ENCODE data around the gene FGF1. TPM values are rescaled to one million over a fixed set of nuclear protein-coding genes. Genes with fewer than 3 reads are reported as not detected.

The FGF1 gene
- total RNA-seq, 2 experiments from 2014 or later, result not detected

DNA sequence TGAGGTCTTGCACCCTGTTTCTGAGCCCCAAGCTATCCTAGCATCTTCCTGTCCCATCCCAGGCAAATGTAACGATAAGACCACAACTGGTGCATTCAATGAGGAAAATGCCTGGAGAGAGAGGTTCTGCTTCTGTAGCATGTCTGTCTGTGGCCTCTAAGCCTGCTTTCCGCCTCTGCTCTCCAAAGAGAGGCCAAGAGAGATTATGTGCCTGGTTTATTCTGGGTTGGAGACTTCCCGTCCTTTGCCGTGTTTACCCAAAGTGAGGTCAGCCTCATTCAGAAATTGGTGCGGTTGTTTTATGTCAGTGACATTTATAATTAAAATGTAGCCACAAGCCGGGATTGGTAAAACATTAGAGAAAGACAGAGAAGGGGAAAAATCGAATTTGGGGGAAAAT is 77.8 kb downstream of the FGF1 start:
- no peak for DNase-seq
- Mint-ChIP-seq H3K27me3 (peaks cover 24% of the 10 kb centered on the region), H3K27ac (no peak overlapping the region), H3K9me3 (no peaks in the 10 kb centered on the region), H3K4me1 (no peaks in the 10 kb centered on the region), H3K36me3 (ENCODE audit: low read depth) (no peaks in the 10 kb centered on the region), H3K4me3 (no peak overlapping the region)
- ChIA-PET POLR2A (no interaction called here), CTCF (no interaction called here)

DNA sequence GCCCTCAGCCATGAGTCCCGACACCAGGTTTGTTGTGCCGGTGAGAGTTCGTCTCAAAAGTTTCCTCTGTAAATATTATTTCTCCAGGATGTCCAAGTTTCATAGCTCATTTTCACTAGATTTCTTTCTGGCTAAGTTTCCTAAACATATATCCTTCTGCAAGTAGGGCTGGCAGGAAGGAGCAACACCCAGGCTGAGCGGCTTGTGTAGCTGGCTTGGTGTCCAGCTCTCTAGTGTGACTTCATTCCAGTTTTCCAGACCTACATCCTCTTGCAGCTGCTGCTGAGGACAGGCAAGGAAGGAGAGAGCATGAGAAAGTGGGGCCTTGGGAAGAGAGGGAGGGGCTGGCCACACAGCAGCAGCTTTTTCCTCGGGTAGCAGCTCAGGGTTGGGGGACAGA is 80.3 kb downstream of the FGF1 start:
- no peak for DNase-seq
- H3K4me3 Mint-ChIP-seq, result no peak overlapping the region
- H3K4me1 Mint-ChIP-seq, result no peaks in the 10 kb centered on the region
- no peak overlapping the region for H3K27ac Mint-ChIP-seq
- ChIA-PET POLR2A (no interaction called here), CTCF (interaction anchor here (0.6 to 1.6 kb wide), 2 partner anchors 50 to 54 kb away, joined by 3 to 5 read pairs; no protein-coding TSS in a partner anchor)
- no peaks in the 10 kb centered on the region for H3K9me3 Mint-ChIP-seq
- no peaks in the 10 kb centered on the region for H3K36me3 Mint-ChIP-seq (ENCODE audit: low read depth)
- H3K27me3 Mint-ChIP-seq, result peaks cover 12% of the 10 kb centered on the region

DNA sequence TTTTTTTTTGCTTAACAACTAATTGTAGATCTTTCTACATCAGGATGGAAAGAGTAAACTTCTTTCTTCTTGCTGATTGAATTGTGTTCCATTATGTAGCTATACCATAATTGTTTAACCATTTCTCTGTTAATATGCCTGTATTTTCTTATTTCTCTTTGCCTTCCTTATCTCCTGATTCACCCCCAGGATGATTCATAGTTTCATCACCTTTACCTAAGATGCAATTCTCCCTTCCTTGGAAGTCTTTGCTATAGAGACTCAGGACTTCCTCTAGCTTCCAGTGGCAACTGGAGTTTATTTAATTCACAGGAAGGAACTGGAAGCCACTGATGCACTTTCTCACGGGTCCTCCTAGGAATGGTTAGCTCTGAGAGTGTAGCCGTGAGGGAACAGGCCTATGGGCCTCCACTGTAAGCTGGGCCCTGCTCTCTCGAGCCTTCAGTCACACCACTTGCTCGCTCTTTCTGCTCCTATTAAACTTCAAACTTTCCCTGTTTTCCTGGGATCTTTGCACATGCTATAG is 83.1 kb downstream of the FGF1 start:
- ChIA-PET POLR2A (no interaction called here), CTCF (interaction anchor here (0.6 to 1.1 kb wide), 2 partner anchors 23 to 44 kb away, joined by 3 read pairs; no protein-coding TSS in a partner anchor)
- Mint-ChIP-seq H3K9me3 (no peaks in the 10 kb centered on the region), H3K27ac (no peak overlapping the region), H3K4me1 (peaks cover 2% of the 10 kb centered on the region), H3K4me3 (no peak overlapping the region), H3K36me3 (ENCODE audit: low read depth) (no peaks in the 10 kb centered on the region), H3K27me3 (peaks cover 5% of the 10 kb centered on the region)
- no peak for DNase-seq

DNA sequence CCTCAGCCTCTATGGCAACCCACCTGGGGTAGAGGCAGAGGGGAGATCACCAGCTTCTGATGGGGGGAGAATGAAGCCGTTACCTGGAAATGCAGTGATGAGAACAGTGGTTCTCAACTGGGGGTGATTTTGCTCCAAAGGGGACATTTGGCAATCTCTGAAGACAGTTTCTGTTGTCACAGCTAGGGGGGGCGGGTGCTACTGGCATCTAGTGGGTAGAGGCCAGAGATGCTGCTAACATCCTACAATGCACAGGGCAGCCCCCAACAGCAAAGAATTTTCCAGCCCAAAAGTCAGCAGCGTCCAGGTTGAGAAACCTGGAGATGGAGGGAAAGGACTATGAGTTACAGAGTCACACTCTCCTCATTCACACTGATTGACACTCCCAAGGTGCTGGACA is 84.5 kb downstream of the FGF1 start:
- Mint-ChIP-seq H3K9me3 (no peaks in the 10 kb centered on the region), H3K27ac (no peak overlapping the region), H3K4me3 (no peak overlapping the region), H3K4me1 (peaks cover 2% of the 10 kb centered on the region), H3K27me3 (peaks cover 2% of the 10 kb centered on the region), H3K36me3 (ENCODE audit: low read depth) (no peaks in the 10 kb centered on the region)
- ChIA-PET POLR2A (no interaction called here), CTCF (no interaction called here)
- no peak for DNase-seq

DNA sequence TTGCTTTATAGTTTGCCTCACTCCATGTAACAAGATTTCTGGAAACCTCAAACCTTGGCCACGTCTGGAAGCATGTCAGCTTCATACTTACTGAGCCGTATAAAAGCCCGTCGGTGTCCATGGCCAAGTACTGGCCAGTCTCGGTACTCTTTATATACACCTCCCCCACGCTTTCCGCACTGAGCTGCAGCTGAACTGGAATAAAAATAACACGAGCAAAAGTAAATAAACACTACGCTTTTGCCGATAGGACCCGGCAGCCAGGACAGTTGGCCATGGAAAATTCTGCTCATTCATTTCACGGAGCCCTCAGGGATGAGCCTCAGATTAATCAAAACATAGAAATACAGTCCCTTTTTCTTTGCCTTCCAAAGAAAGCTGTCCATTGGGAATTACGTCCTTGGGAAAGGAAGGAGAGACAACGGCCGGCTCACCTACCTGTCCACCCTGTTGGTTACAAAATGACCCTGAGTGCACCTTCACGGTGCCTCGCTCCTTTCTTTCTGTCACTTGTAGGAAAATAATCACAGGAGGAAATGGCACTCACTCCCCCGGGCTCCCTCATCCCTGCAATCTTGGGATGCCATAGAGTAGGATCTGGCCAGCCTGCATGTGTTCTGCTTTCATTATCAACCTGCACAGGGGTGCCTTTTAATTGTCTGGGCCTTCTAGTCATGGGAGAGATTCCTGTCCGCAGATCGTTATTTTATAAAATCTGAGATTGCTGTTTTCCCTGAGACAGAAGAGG is 85.1 kb downstream of the FGF1 start:
- no peak overlapping the region for H3K27ac Mint-ChIP-seq
- ChIA-PET POLR2A (no interaction called here), CTCF (interaction anchor here (1.0 kb wide), 1 partner anchor 11 kb away, joined by 3 read pairs; no protein-coding TSS in a partner anchor)
- peaks cover 2% of the 10 kb centered on the region for H3K4me1 Mint-ChIP-seq
- no peaks in the 10 kb centered on the region for H3K36me3 Mint-ChIP-seq (ENCODE audit: low read depth)
- no peaks in the 10 kb centered on the region for H3K9me3 Mint-ChIP-seq
- no peak overlapping the region for H3K4me3 Mint-ChIP-seq
- DNase-seq, result no peak
- H3K27me3 Mint-ChIP-seq, result peaks cover 2% of the 10 kb centered on the region

DNA sequence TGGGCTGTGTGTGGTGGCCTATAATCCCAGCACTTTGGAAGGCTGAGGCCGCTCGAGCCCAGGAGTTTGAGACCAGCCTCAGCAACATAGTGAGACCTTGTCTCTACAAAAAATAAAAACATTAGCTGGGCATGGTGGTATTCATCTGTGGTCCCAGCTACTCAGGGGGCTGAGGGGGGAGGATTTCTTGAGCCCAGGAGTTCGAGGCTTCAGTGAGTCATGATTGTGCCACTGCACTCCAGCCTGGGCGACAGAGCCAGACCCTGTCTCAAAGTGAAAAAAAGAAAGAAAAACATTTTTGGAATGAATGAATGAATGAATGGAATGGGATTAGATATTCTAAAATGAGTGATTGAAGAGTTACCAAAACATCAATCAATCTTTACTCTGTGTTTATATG is 85.8 kb downstream of the FGF1 start:
- Mint-ChIP-seq H3K4me1 (peaks cover 2% of the 10 kb centered on the region), H3K27me3 (peaks cover 2% of the 10 kb centered on the region), H3K9me3 (no peaks in the 10 kb centered on the region), H3K4me3 (no peak overlapping the region), H3K36me3 (ENCODE audit: low read depth) (no peaks in the 10 kb centered on the region), H3K27ac (no peak overlapping the region)
- DNase-seq, result no peak
- ChIA-PET CTCF (interaction anchor here (1.0 to 2.7 kb wide), 3 partner anchors 10 to 13 kb away, joined by 3 to 8 read pairs (median 5); no protein-coding TSS in a partner anchor), POLR2A (no interaction called here)

DNA sequence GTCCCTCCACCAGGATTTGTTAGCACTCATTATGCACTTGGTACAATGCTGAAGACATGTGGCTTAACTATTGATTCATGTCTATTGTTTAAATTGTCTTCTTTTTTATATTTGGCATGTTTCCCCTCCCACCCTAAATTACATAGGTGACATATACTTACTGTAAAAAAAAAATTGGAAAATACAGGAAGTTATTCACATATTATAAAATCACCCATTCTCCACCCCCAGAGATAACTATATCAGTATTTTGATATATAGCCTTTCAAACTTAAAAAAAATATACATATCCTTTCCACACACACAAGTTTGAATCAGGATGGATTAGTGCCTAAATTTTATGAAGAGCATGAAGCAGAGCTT is 87.6 kb downstream of the FGF1 start:
- no peak for DNase-seq
- CTCF ChIA-PET, result interaction anchor here (0.9 to 2.7 kb wide), 3 partner anchors 8 to 115 kb away, joined by 3 to 8 read pairs (median 5); no protein-coding TSS in a partner anchor
- POLR2A ChIA-PET, result no interaction called here
- Mint-ChIP-seq H3K9me3 (no peaks in the 10 kb centered on the region), H3K4me1 (peaks cover 2% of the 10 kb centered on the region), H3K4me3 (no peak overlapping the region), H3K36me3 (ENCODE audit: low read depth) (no peaks in the 10 kb centered on the region), H3K27ac (no peak overlapping the region), H3K27me3 (peaks cover 2% of the 10 kb centered on the region)

DNA sequence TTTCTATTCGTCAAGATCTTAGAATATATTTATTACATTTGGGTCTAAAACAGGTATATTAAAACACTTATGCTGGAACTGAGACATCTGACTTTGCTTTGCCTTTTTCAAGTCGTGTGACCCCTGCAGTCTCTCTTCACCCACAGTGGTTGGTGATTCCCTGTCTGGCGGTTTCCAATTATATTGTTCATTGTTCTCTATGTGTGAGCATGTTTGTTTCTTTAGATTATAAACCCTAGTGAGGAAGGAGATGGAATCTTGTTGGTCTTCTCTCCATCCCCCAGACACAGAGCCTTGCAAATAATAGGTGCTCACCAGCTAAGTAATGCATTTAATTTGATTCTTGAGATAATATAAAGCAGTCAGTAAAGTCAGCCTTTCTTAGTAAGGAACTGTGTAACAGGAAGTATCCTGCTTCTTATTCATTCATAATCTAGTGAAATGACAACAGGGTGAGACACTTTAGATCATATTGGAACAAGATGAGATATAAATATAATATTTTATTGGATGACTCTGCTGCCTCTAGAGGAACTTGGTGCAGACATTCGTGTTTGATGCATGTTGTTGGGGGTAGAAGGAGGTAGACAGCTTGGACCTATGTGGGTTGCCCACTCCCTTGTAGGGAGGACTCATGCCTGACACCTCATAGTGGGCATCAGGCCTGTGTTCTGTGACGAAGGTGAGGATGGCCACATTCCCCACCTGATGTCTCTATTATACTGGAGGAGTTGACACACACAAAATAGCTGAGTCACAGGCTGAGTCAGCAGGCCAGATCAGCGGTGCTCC is 88.1 kb downstream of the FGF1 start:
- no peaks in the 10 kb centered on the region for H3K9me3 Mint-ChIP-seq
- H3K4me1 Mint-ChIP-seq, result peaks cover 2% of the 10 kb centered on the region
- no peaks in the 10 kb centered on the region for H3K36me3 Mint-ChIP-seq (ENCODE audit: low read depth)
- peak; percentile 23 for DNase-seq
- POLR2A ChIA-PET, result no interaction called here
- no peak overlapping the region for H3K4me3 Mint-ChIP-seq
- peaks cover 5% of the 10 kb centered on the region for H3K27me3 Mint-ChIP-seq
- CTCF ChIA-PET, result interaction anchor here (0.9 to 2.7 kb wide), 2 partner anchors 11 to 115 kb away, joined by 3 to 8 read pairs; no protein-coding TSS in a partner anchor
- H3K27ac Mint-ChIP-seq, result no peak overlapping the region

DNA sequence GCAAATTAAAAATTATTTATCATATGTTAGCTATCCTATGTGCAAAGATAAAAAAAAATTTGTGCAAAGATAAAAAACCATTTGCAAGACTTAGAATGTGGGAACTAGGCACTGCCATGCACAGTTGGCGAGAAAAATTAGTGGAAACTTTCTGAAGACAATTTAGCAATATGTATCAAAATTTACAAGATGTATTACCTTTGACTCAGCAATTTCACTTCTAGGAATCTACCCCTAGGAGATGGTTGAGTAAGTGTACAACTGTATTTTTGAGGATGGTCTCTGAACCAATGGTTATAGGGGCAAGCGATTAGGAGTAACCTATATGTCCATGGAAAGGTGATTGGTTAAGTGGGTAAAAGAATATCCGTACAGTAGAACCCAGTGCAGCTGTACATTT is 88.9 kb downstream of the FGF1 start:
- Mint-ChIP-seq H3K9me3 (no peaks in the 10 kb centered on the region), H3K27ac (no peak overlapping the region), H3K36me3 (ENCODE audit: low read depth) (no peaks in the 10 kb centered on the region), H3K27me3 (peaks cover 10% of the 10 kb centered on the region), H3K4me1 (peaks cover 2% of the 10 kb centered on the region), H3K4me3 (no peak overlapping the region)
- CTCF ChIA-PET, result interaction anchor here (1.3 kb wide), 1 partner anchor 116 kb away, joined by 4 read pairs; no protein-coding TSS in a partner anchor
- DNase-seq, result no peak
- POLR2A ChIA-PET, result no interaction called here

DNA sequence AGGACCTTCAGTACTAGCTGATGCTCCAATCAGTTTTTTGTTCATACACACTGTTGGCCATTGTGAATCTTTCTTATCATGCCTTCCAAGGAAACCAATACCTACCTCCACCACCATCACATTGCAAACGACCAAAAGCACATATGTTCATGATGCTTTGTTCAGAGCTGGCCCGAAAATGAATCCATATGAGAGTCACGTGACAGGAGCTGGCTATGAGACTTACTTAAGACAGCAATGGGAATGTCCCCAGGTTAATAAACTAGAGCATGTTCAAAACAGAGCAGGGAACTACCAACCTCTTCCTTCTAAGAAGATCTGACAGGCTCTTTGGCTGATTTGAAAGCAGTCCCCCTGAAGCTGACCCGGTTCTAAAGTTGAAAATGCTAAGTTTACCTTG is 93.5 kb downstream of the FGF1 start:
- ChIA-PET CTCF (no interaction called here), POLR2A (no interaction called here)
- no peaks in the 10 kb centered on the region for H3K4me1 Mint-ChIP-seq
- no peak for DNase-seq
- H3K27me3 Mint-ChIP-seq, result peaks cover 16% of the 10 kb centered on the region
- H3K36me3 Mint-ChIP-seq (ENCODE audit: low read depth), result no peaks in the 10 kb centered on the region
- H3K27ac Mint-ChIP-seq, result no peak overlapping the region
- H3K9me3 Mint-ChIP-seq, result no peaks in the 10 kb centered on the region
- no peak overlapping the region for H3K4me3 Mint-ChIP-seq

DNA sequence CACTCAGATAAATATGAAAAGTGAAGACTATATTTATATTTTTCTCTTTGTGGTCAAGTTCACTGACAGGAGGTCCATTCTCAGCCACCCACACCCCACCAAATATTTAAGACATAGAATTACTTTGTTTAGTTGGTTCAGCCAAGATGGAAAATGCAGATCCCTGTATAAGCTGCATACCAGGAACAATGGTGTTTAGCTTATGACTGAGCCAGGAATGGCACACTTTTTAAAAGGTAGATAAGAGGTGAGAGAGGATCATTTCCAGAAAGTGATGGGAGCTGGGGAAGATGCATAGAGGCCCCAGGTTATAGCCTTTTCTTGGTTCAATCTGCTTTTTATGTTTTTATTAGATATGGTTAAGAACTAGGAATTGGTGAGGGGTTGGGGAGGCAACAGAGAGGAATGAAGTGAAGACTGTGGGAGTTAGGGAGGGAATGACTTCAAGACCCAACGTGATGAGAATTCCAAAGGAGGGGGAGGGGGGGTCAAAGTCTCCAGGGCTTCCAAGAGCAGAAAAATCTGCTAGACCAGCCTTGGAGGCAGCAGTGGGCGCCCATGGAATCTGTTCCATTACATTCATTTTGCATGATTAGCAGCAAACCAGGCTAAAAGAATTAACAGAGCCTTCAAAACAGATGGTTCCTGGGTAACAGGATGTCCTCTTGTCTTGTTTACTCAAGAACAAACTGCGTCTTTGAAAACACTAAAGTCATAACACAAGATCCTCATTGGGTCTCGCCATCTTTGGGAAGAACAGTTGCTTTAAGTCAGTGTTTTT is 95.2 kb downstream of the FGF1 start:
- POLR2A ChIA-PET, result no interaction called here
- CTCF ChIA-PET, result interaction anchor here (1.0 to 1.6 kb wide), 2 partner anchors 9 to 27 kb away, joined by 3 to 5 read pairs; no protein-coding TSS in a partner anchor
- Mint-ChIP-seq H3K27me3 (peaks cover 16% of the 10 kb centered on the region), H3K27ac (no peak overlapping the region), H3K4me3 (no peak overlapping the region), H3K4me1 (no peaks in the 10 kb centered on the region), H3K9me3 (no peaks in the 10 kb centered on the region), H3K36me3 (ENCODE audit: low read depth) (no peaks in the 10 kb centered on the region)
- DNase-seq, result no peak

DNA sequence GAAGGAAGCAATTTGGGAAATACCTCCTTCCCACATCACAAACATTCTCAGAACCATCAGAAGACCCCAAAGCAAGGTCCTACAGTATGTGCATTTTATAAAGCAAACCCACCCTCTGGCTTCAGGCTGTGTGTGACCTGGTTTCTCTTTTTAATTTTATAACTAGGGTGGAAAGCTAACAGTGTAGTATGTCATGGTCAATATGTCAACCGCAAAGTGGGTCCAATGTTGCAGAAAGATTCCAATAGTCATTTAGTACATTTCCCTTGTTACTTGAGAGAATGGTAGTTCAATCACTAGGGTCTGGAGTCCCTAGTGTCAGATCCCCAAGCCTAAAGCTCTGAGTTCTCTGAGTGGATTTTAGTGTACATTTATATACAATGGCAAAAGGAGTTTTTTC is 96.2 kb downstream of the FGF1 start:
- DNase-seq, result no peak
- Mint-ChIP-seq H3K4me3 (no peak overlapping the region), H3K36me3 (ENCODE audit: low read depth) (no peaks in the 10 kb centered on the region), H3K27me3 (peaks cover 19% of the 10 kb centered on the region), H3K4me1 (no peaks in the 10 kb centered on the region), H3K9me3 (no peaks in the 10 kb centered on the region), H3K27ac (no peak overlapping the region)
- ChIA-PET CTCF (interaction anchor here (1.6 kb wide), 1 partner anchor 10 kb away, joined by 5 read pairs; no protein-coding TSS in a partner anchor), POLR2A (no interaction called here)

Measured in activated CD4-positive, alpha-beta memory T cell treated with anti-CD3 and anti-CD28 coated beads, Interleukin-2, amount 10 ng/mL, durations not matched to agents 7 days and 5 days (primary cell).